Mammary epithelial cell (primary cell): Measurements from ENCODE around the gene ZBED5.
"Not testable (repeated sequence)": the region's sequence is repeated elsewhere in the genome, so short reads cannot be mapped to it uniquely, and the experiment has no call there.

Experiments used
- CTCF ChIP-seq, 2 donors: IDR thresholded peaks in 1 of 2; conservative IDR thresholded peaks in 1 of 2; 2 replicates each; pipeline ENCODE4 v1.5.1; 2011 to 2012; ENCODE audit warnings: inconsistent platforms in 2 of 2, low read length in 2 of 2, mild to moderate bottlenecking in 2 of 2, control low read depth in 1 of 2, low read depth in 1 of 2; ENCODE audit not compliant: insufficient read depth in 1 of 2; ENCODE audit errors: extremely low read depth in 1 of 2
- EZH2 ChIP-seq: IDR thresholded peaks from 2 replicates; pipeline ENCODE4 v1.6.1; 2012; ENCODE audit warnings: low read length, inconsistent platforms, borderline replicate concordance

GRCh38 chr11:10890083-10890482 lies 32.2 kb upstream of the ZBED5 start:
- TF ChIP-seq CTCF (conservative IDR thresholded peaks at IDR 0.05 in 1 of 2, IDR thresholded peaks at IDR 0.05 in 1 of 2; ENCODE audit: extremely low read depth in 1 of 2, insufficient read depth in 1 of 2, low read depth in 1 of 2, low read length in 2 of 2); EZH2: not testable (repeated sequence)
